Endothelial cell (in vitro differentiated cells): Measurements from ENCODE around the gene GNA12. TPM values are rescaled to one million over a fixed set of nuclear protein-coding genes. Genes with fewer than 3 reads are reported as not detected.

Source experiments
- DNase-seq: peaks from one replicate; pipeline ENCODE4 v3.0.0; 2021; ENCODE audit warnings: low spot score
- H3K27ac Mint-ChIP-seq: one replicate; pipeline ENCODE4 v1.8.0; 2021; ENCODE audit warnings: mixed read lengths, inconsistent platforms; ENCODE audit not compliant: unreplicated experiment
- H3K27me3 Mint-ChIP-seq: one replicate; pipeline ENCODE4 v1.8.0; 2021; ENCODE audit warnings: mild to moderate bottlenecking, moderate library complexity, mixed read lengths, inconsistent platforms; ENCODE audit not compliant: unreplicated experiment
- H3K36me3 Mint-ChIP-seq: one replicate; pipeline ENCODE4 v1.8.0; 2021; ENCODE audit warnings: mild to moderate bottlenecking, low read depth, mixed read lengths, inconsistent platforms; ENCODE audit not compliant: unreplicated experiment
- H3K4me1 Mint-ChIP-seq: one replicate; pipeline ENCODE4 v1.8.0; 2021; ENCODE audit warnings: mild to moderate bottlenecking, mixed read lengths, inconsistent platforms; ENCODE audit not compliant: unreplicated experiment
- H3K4me3 Mint-ChIP-seq: one replicate; pipeline ENCODE4 v1.8.0; 2021; ENCODE audit warnings: mild to moderate bottlenecking, mixed read lengths, inconsistent platforms; ENCODE audit not compliant: unreplicated experiment
- H3K9me3 Mint-ChIP-seq: one replicate; pipeline ENCODE4 v1.8.0; 2021; ENCODE audit warnings: mixed read lengths, inconsistent platforms; ENCODE audit not compliant: unreplicated experiment
- total RNA-seq: library from RNA; stranded (reverse); fragmentation: NEBNext Ultra II Directional; extraction: Animal tissue kit (Norgen Biotek cat#: 25700); gene quantifications from one replicate; pipeline ENCODE4 v1.2.1, GENCODE V29; 2021; ENCODE audit not compliant: unreplicated experiment
- TF ChIP-seq, protein P1 (sequence below): fragments of 200-600 bp; sonication (generic); IDR thresholded peaks from one replicate; pipeline ENCODE4 v1.5.0; 2021; ENCODE audit warnings: antibody characterized with exemption; ENCODE audit not compliant: unreplicated experiment

The GNA12 gene
- total RNA-seq, 1 donor from 2014 or later = 105 TPM

GRCh38 chr7:2736411-2736914 lies 107.6 kb downstream of the GNA12 start:
- DNase-seq = no peak

DNA sequence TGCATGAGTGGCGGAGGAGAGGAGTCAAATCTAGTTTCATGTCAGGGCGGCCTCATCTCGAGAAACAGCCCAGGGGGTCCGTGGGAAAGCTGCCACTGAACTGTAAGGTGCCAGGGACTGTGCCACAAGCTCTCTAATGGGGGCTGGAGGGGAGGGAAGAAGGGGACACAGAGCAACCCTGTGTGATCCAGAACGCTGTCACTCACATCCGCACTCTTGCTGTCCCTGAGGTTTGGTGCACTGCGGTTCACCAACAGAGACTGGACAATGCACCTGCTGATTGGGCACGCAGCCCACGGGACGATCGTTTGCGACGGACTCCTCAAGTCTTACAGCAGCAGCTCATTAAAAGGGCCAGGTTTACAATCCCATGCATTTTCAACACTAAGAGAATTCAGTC lies 108.4 kb downstream of the GNA12 start:
- Mint-ChIP-seq H3K4me1 (peaks cover 35% of the 10 kb centered on the region), H3K27ac (no peak overlapping the region), H3K27me3 (peaks cover 14% of the 10 kb centered on the region), H3K36me3 (peaks cover 36% of the 10 kb centered on the region), H3K9me3 (no peaks in the 10 kb centered on the region), H3K4me3 (no peak overlapping the region)
- no peak for DNase-seq
- TF ChIP-seq, protein P1, sequence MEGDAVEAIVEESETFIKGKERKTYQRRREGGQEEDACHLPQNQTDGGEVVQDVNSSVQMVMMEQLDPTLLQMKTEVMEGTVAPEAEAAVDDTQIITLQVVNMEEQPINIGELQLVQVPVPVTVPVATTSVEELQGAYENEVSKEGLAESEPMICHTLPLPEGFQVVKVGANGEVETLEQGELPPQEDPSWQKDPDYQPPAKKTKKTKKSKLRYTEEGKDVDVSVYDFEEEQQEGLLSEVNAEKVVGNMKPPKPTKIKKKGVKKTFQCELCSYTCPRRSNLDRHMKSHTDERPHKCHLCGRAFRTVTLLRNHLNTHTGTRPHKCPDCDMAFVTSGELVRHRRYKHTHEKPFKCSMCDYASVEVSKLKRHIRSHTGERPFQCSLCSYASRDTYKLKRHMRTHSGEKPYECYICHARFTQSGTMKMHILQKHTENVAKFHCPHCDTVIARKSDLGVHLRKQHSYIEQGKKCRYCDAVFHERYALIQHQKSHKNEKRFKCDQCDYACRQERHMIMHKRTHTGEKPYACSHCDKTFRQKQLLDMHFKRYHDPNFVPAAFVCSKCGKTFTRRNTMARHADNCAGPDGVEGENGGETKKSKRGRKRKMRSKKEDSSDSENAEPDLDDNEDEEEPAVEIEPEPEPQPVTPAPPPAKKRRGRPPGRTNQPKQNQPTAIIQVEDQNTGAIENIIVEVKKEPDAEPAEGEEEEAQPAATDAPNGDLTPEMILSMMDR = no peak

More at GRCh38 chr7:2736411-2736914, 107.6 kb downstream of the GNA12 start:
- no peak overlapping the region for H3K4me3 Mint-ChIP-seq
- no peak overlapping the region for H3K27ac Mint-ChIP-seq
- TF ChIP-seq, protein P1 = peak; percentile 15
- H3K27me3 Mint-ChIP-seq = peaks cover 14% of the 10 kb centered on the region
- peaks cover 31% of the 10 kb centered on the region for H3K36me3 Mint-ChIP-seq
- peaks cover 35% of the 10 kb centered on the region for H3K4me1 Mint-ChIP-seq
- no peaks in the 10 kb centered on the region for H3K9me3 Mint-ChIP-seq

GRCh38 chr7:2734751-2735571 lies 109.1 kb downstream of the GNA12 start:
- Mint-ChIP-seq H3K4me1 (peaks cover 35% of the 10 kb centered on the region), H3K9me3 (no peaks in the 10 kb centered on the region), H3K4me3 (no peak overlapping the region), H3K27me3 (peaks cover 14% of the 10 kb centered on the region), H3K27ac (no peak overlapping the region), H3K36me3 (peaks cover 44% of the 10 kb centered on the region)
- DNase-seq = no peak
- TF ChIP-seq, protein P1 = no peak

DNA sequence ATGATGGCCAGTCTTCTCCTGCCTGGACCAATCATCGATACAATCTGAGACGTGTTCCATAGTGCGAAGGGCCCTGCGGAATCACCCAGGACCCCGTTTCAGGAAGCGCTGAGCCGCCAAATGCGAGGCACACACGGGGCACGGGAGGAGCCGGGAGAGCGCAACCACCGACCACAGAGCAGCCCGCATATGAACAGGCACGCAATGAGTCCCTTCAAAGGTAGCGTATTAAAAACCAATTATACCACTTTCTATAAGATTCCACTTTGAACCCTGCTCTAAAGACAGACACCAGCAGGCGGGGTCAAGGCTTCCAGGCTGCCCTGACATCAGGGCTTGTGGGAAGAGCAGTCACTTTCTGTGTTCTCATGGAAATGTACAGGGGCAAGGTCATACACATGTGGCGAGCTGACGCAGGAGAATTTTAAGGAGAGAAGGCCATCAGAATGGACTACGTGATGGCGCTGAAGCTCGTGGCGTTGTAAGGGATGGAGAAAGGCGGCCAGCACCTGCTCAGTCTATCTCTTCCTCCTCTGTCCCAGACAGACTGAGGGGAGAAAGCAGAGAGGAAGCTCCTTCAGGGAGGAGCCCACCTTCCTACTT lies 109.9 kb downstream of the GNA12 start:
- H3K27ac Mint-ChIP-seq = peak overlapping the region; percentile 40
- H3K4me3 Mint-ChIP-seq = peak overlapping the region; percentile 48
- H3K27me3 Mint-ChIP-seq = peaks cover 14% of the 10 kb centered on the region
- H3K36me3 Mint-ChIP-seq = peaks cover 45% of the 10 kb centered on the region
- TF ChIP-seq, protein P1 = no peak
- H3K9me3 Mint-ChIP-seq = no peaks in the 10 kb centered on the region
- no peak for DNase-seq
- peaks cover 35% of the 10 kb centered on the region for H3K4me1 Mint-ChIP-seq
